ENCODE data around the gene RUFY1. TPM values are rescaled to one million over a fixed set of nuclear protein-coding genes. Genes with fewer than 3 reads are reported as not detected.
A peak's percentile ranks its signal among the peaks of the same experiment; 100 is the strongest.
"Not testable (repeated sequence)": the region's sequence is repeated elsewhere in the genome, so short reads cannot be mapped to it uniquely, and the experiment has no call there.

Gene RUFY1
- total RNA-seq, 1 donor from 2014 or later, result 41.9 TPM

DNA sequence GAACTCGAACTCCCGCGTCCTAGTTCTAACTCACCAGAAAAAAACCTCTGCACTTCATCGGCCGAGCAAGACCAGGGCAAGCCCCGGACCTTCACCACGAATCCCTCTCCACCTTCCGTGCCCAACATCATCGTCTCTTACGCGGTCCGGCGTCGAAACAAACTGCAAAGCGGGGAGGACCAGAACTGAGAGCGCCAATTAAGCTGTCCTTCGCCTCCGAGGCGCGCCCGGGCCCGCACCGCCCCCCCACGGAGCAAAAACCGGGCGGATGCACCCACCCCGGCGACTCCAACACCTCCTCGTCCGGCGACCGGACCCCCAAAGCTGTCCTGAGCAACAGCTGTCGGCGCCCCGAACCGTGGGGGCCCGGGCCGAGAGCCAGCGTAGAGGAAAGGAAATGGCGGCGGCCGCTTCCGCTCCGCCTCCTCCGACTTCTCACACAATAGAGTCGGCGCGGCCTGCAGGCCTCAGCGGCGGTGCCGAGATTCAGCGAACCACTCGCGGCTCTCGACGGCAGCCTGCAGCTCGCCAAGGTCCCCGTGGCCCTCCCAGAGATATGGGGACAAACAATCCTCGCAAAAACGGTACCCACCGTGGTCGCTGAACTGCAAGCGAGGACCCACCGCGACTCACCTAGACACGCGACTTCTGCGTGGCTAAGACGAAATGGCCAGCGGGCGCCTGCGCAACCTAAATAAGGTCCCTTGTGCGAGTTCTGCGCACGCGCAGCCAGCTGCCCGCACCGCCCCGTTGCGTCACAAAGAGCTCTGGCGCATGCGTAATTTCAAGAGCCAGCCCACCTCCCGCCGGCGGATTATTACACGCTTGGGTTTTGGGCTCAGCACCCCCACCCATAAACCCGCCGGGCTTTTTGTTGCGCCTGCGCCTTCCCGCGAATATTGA is 72.9 kb downstream of the RUFY1 start, which contains the start of gene HNRNPH1:
TSS of gene HNRNPH1 (minus strand) at position 669 of the 903 bp plus-strand sequence. CDS start at position 131, 538 bp downstream.
- DNase-seq (ENCODE audit: low spot score), result peak; percentile 100

DNA sequence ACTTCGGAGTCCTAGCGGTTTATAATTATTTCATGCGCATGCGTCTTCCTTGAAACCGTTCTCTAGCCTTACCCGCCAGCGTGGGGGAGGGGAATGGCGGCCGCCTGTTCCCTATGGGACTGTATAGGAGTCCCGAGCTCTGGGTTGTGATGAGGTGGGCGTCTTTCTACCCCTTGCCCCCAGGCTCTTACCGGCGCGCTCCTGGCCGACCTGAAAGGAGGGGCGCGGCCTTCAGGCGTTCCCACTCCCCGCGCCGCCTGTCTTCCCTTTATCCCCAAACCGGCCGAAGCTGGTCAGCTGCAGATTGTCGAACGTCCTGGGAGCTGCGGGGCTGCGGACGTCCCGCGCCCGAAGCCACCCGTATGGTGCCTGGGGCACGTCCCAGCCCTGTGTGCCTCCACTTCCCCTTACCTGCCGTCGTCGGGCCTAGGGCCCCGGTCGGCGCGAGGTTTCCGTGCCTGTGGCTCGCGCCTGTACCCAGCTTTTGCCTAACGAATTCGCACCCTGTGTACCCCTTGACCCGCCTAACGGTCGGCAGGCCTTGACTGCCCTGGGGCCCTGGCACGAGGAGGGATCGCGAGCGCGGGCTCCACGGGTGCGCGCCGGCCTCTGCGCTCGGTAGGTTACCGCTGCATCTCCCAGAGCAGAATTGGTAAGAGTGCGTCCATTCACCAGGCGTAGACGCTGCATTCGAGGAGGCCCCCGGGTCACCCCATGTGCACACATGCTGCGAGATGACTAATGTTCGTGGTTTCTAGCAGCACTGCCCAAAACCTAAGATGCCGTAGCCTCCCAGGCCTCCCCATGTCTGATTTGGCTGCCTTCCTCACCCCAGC is 73.8 kb downstream of the RUFY1 start:
- DNase-seq (ENCODE audit: low spot score), result peak; percentile 65

DNA sequence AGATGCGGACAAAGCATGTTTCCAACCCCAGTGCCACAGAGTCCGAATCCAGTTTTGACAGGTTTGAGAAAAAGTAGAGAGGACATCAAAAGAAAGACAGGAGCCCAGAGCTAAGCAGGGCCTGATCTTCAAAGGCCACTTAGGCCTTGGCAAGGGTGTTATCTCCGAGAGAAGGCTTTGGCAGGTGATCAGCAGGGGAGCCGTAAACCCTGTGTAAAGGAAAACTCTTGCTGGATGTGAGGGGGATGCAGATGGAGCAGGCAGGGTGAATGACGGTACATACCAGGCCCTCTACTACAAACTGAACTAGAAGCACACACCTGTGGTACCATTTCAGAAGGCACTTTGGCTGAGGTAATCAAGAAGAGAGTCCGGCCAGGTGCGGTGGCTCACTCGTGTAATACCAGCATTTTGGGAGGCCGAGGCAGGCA is 74.5 kb downstream of the RUFY1 start:
- DNase-seq (ENCODE audit: low spot score), result peak; percentile 50

GRCh38 chr5:179633501-179634369 is 83.4 kb downstream of the RUFY1 start:
- DNase-seq (ENCODE audit: low spot score), result not testable (repeated sequence)

- DNase-seq (ENCODE audit: low spot score), result not testable (repeated sequence)
Measured at GRCh38 chr5:179634370-179635172, 84.2 kb downstream of the RUFY1 start.

DNA sequence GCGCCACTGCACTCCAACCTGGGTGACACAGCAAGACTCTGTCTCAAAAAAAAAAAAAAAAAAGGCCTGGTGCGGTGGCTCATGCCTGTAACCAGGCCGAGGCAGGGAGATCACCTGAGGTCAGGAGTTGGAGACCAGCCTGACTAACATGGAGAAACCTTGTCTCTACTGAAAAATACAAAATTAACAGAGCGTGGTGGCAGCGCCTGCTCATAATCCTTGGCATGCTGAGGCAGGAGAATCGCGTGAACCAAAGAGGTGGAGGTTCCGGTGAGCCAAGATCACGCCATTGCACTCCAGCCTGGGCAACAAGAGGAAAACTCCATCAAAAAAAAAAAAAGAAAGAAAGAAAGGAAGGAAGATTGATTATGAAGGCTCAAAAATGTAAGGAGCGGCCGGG is 88.9 kb downstream of the RUFY1 start:
- not testable (repeated sequence) for DNase-seq (ENCODE audit: low spot score)

DNA sequence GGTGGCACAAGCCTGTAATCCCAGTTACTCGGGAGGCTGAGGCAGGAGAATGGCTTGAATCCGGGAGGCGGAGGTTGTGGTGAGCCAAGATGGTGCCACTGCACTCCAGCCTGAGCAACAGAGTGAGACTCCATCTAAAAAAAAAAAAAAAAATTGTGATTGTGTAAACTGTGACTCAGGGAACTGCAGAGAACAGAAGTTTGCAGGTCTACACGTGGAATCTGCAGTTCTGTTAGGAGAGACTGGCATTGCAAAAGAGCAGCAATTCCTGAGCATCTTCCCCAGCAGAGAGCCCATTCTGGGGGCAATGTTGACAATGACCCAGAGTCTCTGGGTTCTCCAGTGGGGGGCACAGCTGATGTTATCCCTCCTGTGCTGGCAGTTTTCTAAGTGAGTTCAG is 91.4 kb downstream of the RUFY1 start:
- DNase-seq (ENCODE audit: low spot score), result not testable (repeated sequence)

DNA sequence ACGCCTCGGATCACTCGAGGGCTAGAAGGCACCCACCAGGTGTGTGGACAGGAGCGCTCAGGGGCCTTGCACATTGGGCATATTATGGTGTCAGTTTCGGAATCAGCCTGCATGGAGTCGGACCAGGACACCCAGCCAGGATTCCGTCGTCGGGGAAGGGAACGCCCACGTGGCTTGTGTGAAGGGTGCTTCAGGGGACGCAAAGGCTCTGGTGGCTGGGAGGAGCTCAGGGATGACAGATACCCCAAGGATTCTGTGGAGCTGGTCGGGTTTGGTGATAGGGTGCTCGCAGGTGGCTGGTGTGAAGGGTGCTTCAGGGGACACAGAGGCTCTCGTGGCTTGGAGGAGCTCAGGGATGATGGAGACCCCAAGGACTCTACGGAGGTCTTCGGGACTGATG is 92.3 kb downstream of the RUFY1 start:
- not testable (repeated sequence) for DNase-seq (ENCODE audit: low spot score)

DNA sequence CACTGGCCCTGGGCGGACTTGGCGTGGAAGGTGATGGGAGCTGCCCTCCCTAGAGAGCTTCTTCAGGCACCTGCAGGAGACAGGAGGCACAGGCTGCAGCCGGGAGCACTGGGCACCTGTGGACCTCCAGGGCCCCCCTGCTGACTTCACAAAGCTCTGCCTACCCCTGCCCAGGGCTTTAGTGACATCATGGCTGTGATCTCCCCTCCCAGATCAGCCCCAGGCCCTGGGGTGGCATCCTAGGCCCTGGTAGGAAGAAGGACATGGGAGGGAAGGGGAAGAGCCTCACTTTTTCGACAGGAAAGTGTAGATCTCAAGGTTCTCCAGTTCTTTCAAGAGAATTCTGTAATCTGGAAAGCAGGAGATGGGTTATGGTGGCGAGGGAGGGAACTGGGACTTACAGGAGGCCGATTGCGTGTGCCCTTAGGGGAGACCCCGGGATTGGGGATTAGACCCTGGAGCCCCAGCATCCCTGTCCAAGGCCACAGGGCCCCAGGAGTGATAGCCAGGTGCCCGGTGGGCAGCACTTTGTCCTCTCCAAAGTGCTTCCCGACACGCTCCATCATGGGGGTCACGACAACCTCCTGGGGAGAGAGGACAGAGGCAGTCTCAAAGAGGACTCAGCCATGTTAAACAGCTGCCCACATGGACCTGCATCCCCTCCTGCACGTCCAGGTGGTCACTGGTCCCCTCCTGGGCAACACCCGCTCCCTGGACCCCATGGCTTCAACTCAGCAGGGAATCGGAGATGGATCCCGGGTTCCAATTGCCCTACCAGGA is 93.0 kb downstream of the RUFY1 start:
- DNase-seq (ENCODE audit: low spot score), result not testable (repeated sequence)

- not testable (repeated sequence) for DNase-seq (ENCODE audit: low spot score)
Measured at GRCh38 chr5:179644766-179645165, 94.4 kb downstream of the RUFY1 start.

- no peak for DNase-seq (ENCODE audit: low spot score)
Measured at GRCh38 chr5:179648410-179648809, 98.1 kb downstream of the RUFY1 start.

- not testable (repeated sequence) for DNase-seq (ENCODE audit: low spot score)
Measured at GRCh38 chr5:179649166-179649703, 98.9 kb downstream of the RUFY1 start.

DNA sequence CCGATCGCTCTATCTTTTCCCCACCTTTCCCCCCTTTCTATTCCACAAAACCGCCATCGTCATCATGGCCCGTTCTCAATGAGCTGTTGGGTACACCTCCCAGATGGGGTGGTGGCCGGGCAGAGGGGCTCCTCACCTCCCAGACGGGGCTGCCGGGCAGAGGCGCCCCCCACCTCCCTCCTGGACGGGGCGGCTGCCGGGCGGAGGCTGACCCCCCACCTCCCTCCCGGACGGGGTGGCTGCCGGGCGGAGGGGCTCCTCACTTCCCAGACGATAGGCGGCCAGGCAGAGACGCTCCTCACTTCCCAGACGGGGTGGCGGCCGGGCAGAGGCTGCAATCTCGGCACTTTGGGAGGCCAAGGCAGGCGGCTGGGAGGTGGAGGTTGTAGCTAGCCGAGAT is 99.9 kb downstream of the RUFY1 start:
- DNase-seq (ENCODE audit: low spot score), result not testable (repeated sequence)

- DNase-seq (ENCODE audit: low spot score), result not testable (repeated sequence)
Measured at GRCh38 chr5:179653135-179653534, 102.8 kb downstream of the RUFY1 start.

DNA sequence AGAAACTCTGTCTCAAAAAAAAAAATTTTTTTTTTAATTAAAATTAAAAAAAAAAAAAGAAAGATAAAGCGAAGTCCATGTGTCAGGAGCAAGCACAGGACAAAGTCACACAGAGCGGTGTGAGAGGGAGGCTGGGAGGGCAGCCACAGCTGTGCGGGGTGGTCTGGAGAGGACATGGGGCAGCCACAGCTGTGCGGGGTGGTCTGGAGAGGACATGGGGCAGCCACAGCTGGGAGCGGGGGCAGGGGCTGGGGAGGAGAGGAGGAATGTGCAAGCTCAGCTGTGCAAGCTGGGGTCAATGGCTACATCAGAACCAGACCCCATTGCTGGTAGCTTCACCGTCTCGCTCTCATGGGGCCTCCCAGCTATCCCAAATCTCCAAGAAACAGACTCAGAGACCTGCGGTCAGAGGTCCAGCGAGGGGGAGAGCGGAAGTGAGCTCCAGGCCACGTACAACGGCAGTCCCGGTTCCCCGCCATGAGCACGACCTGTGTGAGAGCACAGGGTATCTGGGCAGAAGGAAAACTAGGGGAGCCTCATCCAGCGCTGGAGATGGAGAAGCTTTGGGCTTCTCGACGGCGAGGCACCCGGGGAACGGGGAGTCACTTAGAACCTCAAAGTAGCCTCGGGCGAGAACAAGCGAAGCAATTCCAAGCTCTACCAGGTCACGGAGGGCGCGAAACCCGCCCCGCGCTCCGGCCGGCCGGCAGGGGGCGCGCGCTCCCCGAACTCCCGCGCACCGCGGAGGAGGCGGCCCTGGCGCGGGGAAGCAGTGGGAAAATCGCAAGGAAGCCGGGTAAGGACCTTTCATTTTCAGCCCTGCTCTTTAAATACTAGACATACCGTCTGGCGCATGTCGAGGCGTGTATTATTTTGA is 107.2 kb downstream of the RUFY1 start:
- not testable (repeated sequence) for DNase-seq (ENCODE audit: low spot score)

GRCh38 chr5:179658179-179658856 is 108.0 kb downstream of the RUFY1 start:
- peak; percentile 44 for DNase-seq (ENCODE audit: low spot score)
